CD14-positive monocyte (primary cell): ENCODE data around the gene PMEPA1. TPM values are rescaled to one million over a fixed set of nuclear protein-coding genes. Genes with fewer than 3 reads are reported as not detected.

Experiments used
- DNase-seq, 3 donors: peaks; one replicate each; pipeline ENCODE4 v3.0.0-alpha.2; 2011 to 2022
- H2AFZ ChIP-seq: 2 replicates; pipeline ENCODE4 v1.6.0; 2012; ENCODE audit warnings: mild to moderate bottlenecking, low read depth, low read length, inconsistent platforms; ENCODE audit not compliant: insufficient read depth, poor library complexity, severe bottlenecking
- H3K27ac ChIP-seq, 2 donors: 1 replicate in 1 of 2; 2 replicates in 1 of 2; pipeline ENCODE4 v1.5.1; 2012 to 2013; ENCODE audit warnings: low read length in 2 of 2, control low read depth in 1 of 2, inconsistent platforms in 1 of 2, low read depth in 1 of 2, mild to moderate bottlenecking in 1 of 2
- H3K27me3 ChIP-seq, 2 donors: one replicate each; pipeline versions ENCODE4 v1.6.0 to v1.6.1; 2011 to 2013; ENCODE audit warnings: low read length in 2 of 2; ENCODE audit not compliant: control insufficient read depth in 2 of 2, insufficient read depth in 2 of 2
- H3K36me3 ChIP-seq, 2 donors: replicated peaks in 1 of 2; 1 replicate in 1 of 2; 2 replicates in 1 of 2; pipeline versions ENCODE4 v1.5.1 to v1.6.1; 2012 to 2013; ENCODE audit warnings: low read length in 2 of 2, control low read depth in 1 of 2, inconsistent platforms in 1 of 2, mild to moderate bottlenecking in 1 of 2; ENCODE audit not compliant: insufficient read depth in 2 of 2, control insufficient read depth in 1 of 2
- H3K4me1 ChIP-seq, 2 donors: 1 replicate in 1 of 2; 2 replicates in 1 of 2; pipeline versions ENCODE4 v1.5.1 to v1.6.1; 2012 to 2013; ENCODE audit warnings: low read length in 2 of 2, control low read depth in 1 of 2, inconsistent platforms in 1 of 2, mild to moderate bottlenecking in 1 of 2, moderate library complexity in 1 of 2; ENCODE audit not compliant: insufficient read depth in 2 of 2, control insufficient read depth in 1 of 2
- H3K4me2 ChIP-seq: replicated peaks from 2 replicates; pipeline ENCODE3; 2012; ENCODE audit warnings: low read length, moderate library complexity, mild to moderate bottlenecking; ENCODE audit not compliant: poor library complexity, severe bottlenecking; ENCODE audit errors: extremely low read depth
- H3K4me3 ChIP-seq, 3 experiments: fragments of 200-600 bp in 1 of 3; sonication (generic) in 1 of 3; replicated peaks in 1 of 3; 1 replicate in 2 of 3; 2 replicates in 1 of 3; pipeline ENCODE4 v1.5.1; 2011 to 2013; ENCODE audit warnings: low read length in 3 of 3, mild to moderate bottlenecking in 3 of 3, control low read depth in 2 of 3, low read depth in 2 of 3, inconsistent platforms in 1 of 3, moderate library complexity in 1 of 3
- H3K79me2 ChIP-seq: 2 replicates; pipeline ENCODE4 v1.6.0; 2012; ENCODE audit warnings: mild to moderate bottlenecking, control low read depth, inconsistent platforms, low read length, moderate library complexity; ENCODE audit not compliant: insufficient read depth
- H3K9ac ChIP-seq: 2 replicates; pipeline ENCODE4 v1.6.0; 2017; ENCODE audit warnings: low read length, mild to moderate bottlenecking; ENCODE audit not compliant: insufficient read depth, poor library complexity, severe bottlenecking
- H3K9me3 ChIP-seq, 2 donors: replicated peaks in 1 of 2; 1 replicate in 1 of 2; 2 replicates in 1 of 2; pipeline versions ENCODE4 v1.5.1 to v1.6.1; 2012 to 2013; ENCODE audit warnings: low read length in 2 of 2, control low read depth in 1 of 2; ENCODE audit not compliant: control insufficient read depth in 1 of 2, insufficient read depth in 1 of 2
- H4K20me1 ChIP-seq: 2 replicates; pipeline ENCODE4 v1.6.0; 2012; ENCODE audit warnings: mild to moderate bottlenecking, low read length, control low read depth, moderate library complexity; ENCODE audit not compliant: insufficient read depth
- H3K27ac Mint-ChIP-seq, 7 donors: one replicate each; pipeline ENCODE4 v1.8.0; 2020; ENCODE audit warnings: mild to moderate bottlenecking in 7 of 7, mixed read lengths in 7 of 7, moderate library complexity in 6 of 7, inconsistent platforms in 2 of 7
- H3K27me3 Mint-ChIP-seq, 3 donors: one replicate each; pipeline ENCODE4 v1.8.0; 2021 to 2022; ENCODE audit warnings: low read depth in 3 of 3, mild to moderate bottlenecking in 3 of 3, mixed read lengths in 3 of 3, moderate library complexity in 3 of 3, inconsistent platforms in 1 of 3
- H3K36me3 Mint-ChIP-seq, 2 donors: one replicate each; pipeline ENCODE4 v1.8.0; 2020; ENCODE audit warnings: mixed read lengths in 2 of 2, inconsistent platforms in 1 of 2, mild to moderate bottlenecking in 1 of 2
- H3K4me1 Mint-ChIP-seq: one replicate; pipeline ENCODE4 v1.8.0; 2020; ENCODE audit warnings: mild to moderate bottlenecking, mixed read lengths
- H3K4me3 Mint-ChIP-seq, 2 donors: one replicate each; pipeline ENCODE4 v1.8.0; 2020; ENCODE audit warnings: mild to moderate bottlenecking in 2 of 2, mixed read lengths in 2 of 2, moderate library complexity in 1 of 2
- H3K9me3 Mint-ChIP-seq, 7 donors: one replicate each; pipeline ENCODE4 v1.8.0; 2020 to 2022; ENCODE audit warnings: mixed read lengths in 7 of 7, mild to moderate bottlenecking in 6 of 7, moderate library complexity in 6 of 7, inconsistent platforms in 2 of 7
- WGBS: methylation state at CpG from one replicate; pipeline ENCODE4 v1.1.5; 2013; ENCODE audit warnings: missing lambda C conversion rate; ENCODE audit not compliant: insufficient coverage; 5-methylcytosine and 5-hydroxymethylcytosine counted together
- intact Hi-C, 2 donors: fragments of 100-400 bp; cut with micrococcal nuclease; formaldehyde crosslinking; loops; one replicate each; pipeline versions ENCODE4 v1.15.0 to v1.15.1; 2023
- polyA plus RNA-seq, 3 donors: library from polyadenylated mRNA; depleted of rRNA in 1 of 3; unstranded in 2 of 3; stranded (reverse) in 1 of 3; fragments of 300-500 nt in 2 of 3; fragments of >200 nt in 1 of 3; fragmentation: Illumina TruSeq in 2 of 3; gene quantifications; 1 replicate in 2 of 3; 2 replicates in 1 of 3; pipeline ENCODE4 v1.2.3, GENCODE V29; 2012 to 2021
- TF ChIP-seq, protein P1 (sequence below): fragments of 200-600 bp; IDR thresholded peaks from one replicate; pipeline ENCODE4 v1.8.0; 2022; ENCODE audit warnings: antibody characterized with exemption, mild to moderate bottlenecking

PMEPA1 gene
- polyA plus RNA-seq, 3 donors = 0.12 to 0.73 (median 0.59) TPM

DNA sequence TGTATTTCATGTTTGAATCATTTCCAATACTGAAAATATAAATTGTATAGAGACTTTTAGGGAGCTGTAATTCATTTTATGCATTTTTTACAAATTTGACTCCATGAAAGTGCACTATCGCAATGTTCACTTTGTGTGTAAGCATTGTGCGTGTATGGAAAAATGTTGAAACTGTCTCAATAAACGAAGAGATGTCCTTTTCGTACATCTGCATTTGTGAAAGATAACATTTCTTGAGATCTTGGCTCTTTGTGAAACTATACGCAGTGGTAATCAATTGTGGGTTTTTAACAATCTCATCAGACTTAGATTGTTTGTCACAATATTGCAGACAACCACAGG, 70.9 kb downstream of the PMEPA1 start:
- Histone ChIP-seq H3K9me3 (peaks cover 4 to 8% of the 10 kb centered on the region in 2 donors), H3K36me3 (no peaks in the 10 kb centered on the region), H4K20me1 (no peaks in the 10 kb centered on the region), H3K27me3 (peaks cover 4 to 7% of the 10 kb centered on the region in 2 donors), H2AFZ (no peak overlapping the region), H3K27ac (no peak overlapping the region), H3K79me2 (no peaks in the 10 kb centered on the region), H3K4me1 (no peaks in the 10 kb centered on the region), H3K4me3 (no peak overlapping the region), H3K4me2 (no peak overlapping the region), H3K9ac (no peak overlapping the region)
- Mint-ChIP-seq H3K4me1 (no peaks in the 10 kb centered on the region), H3K9me3 (peaks cover 9 to 25% (median 17%) of the 10 kb centered on the region in 7 donors), H3K27ac (no peak overlapping the region), H3K27me3 (peaks cover 10 to 22% (median 18%) of the 10 kb centered on the region in 3 donors), H3K4me3 (no peak overlapping the region), H3K36me3 (no peaks in the 10 kb centered on the region)
- TF ChIP-seq, protein P1, sequence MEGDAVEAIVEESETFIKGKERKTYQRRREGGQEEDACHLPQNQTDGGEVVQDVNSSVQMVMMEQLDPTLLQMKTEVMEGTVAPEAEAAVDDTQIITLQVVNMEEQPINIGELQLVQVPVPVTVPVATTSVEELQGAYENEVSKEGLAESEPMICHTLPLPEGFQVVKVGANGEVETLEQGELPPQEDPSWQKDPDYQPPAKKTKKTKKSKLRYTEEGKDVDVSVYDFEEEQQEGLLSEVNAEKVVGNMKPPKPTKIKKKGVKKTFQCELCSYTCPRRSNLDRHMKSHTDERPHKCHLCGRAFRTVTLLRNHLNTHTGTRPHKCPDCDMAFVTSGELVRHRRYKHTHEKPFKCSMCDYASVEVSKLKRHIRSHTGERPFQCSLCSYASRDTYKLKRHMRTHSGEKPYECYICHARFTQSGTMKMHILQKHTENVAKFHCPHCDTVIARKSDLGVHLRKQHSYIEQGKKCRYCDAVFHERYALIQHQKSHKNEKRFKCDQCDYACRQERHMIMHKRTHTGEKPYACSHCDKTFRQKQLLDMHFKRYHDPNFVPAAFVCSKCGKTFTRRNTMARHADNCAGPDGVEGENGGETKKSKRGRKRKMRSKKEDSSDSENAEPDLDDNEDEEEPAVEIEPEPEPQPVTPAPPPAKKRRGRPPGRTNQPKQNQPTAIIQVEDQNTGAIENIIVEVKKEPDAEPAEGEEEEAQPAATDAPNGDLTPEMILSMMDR = no peak
- WGBS = 97% methylated on average over 4 of the region's 5 CpGs
- no peak for DNase-seq
- intact Hi-C loops = no loop called here

DNA sequence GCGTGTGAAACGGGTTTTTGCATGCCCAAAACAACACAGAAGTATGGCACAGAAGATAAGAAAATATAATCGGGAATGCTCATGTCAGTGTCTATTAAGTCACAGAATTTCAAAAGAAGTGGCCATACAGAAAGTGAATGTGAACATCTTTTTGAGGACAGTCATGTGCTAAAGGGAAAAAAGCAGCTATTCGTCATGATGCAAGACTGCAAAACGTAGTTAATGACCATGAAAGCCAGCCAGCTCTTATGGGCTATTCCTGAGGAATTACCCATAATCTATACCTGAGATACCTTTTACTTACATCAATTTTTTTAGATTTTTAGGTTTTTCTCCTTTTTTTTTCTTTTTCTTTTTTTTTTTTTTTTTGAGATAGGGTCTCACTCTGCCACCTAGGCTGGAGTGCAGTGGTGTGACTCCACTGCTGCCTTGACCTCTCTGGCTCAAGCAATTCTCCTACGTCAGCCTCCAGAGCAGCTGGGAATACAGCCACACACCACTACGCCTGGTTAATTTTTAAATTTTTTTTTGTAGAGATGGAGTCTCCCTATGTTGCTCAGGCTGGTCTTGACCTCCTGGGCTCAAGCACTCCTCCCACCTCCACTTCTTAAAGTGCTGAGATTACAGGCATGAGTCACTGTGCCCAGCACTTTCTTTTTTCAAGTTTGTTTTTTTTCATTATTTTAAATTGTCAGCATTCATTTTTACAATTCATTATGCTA, 71.5 kb downstream of the PMEPA1 start:
- peaks cover 4 to 8% of the 10 kb centered on the region in 2 donors for H3K27me3 ChIP-seq
- Mint-ChIP-seq H3K4me3 (no peak overlapping the region), H3K27ac (no peak overlapping the region), H3K36me3 (no peaks in the 10 kb centered on the region), H3K9me3 (peaks cover 9 to 25% (median 17%) of the 10 kb centered on the region in 7 donors), H3K27me3 (peaks cover 12 to 20% (median 18%) of the 10 kb centered on the region in 3 donors), H3K4me1 (no peaks in the 10 kb centered on the region)
- no peaks in the 10 kb centered on the region for H3K79me2 ChIP-seq
- 89% methylated on average over 3 of the region's 7 CpGs for WGBS
- H3K36me3 ChIP-seq = no peaks in the 10 kb centered on the region
- H3K9ac ChIP-seq = no peak overlapping the region
- no peak overlapping the region for H2AFZ ChIP-seq
- intact Hi-C loops = no loop called here
- H3K9me3 ChIP-seq = peaks cover 4 to 8% of the 10 kb centered on the region in 2 donors
- no peak for DNase-seq
- no peaks in the 10 kb centered on the region for H3K4me1 ChIP-seq
- H3K4me3 ChIP-seq = no peak overlapping the region
- H3K27ac ChIP-seq = no peak overlapping the region
- TF ChIP-seq, protein P1 = no peak
- no peak overlapping the region for H3K4me2 ChIP-seq
- H4K20me1 ChIP-seq = no peaks in the 10 kb centered on the region
